ENCODE results near the gene HERC3. TPM values are rescaled to one million over a fixed set of nuclear protein-coding genes. Genes with fewer than 3 reads are reported as not detected.

HERC3 gene
- total and polyA plus RNA-seq, 4 donors = 5.1 to 22.1 (median 10.0) TPM

GRCh38 chr4:88630756-88631155, 38.5 kb downstream of the HERC3 start:
- 66% methylated on average over 2 of the region's 2 CpGs for WGBS
- no peak for TF ChIP-seq SP1 (IDR thresholded peaks at IDR 0.05)
- no peak for TF ChIP-seq GABPA (IDR thresholded peaks at IDR 0.05 in 1 of 2, conservative IDR thresholded peaks at IDR 0.05 in 1 of 2)
- no peak for TF ChIP-seq EGR1 (IDR thresholded peaks at IDR 0.05; ENCODE audit: low read depth in 2 of 2)
- TF ChIP-seq FOXA2 (IDR thresholded peaks at IDR 0.05) = no peak
- no peak for TF ChIP-seq YY1 (IDR thresholded peaks at IDR 0.05)
- DNase-seq (ENCODE audit: low spot score) = no peak
- no peak overlapping the region for H3K4me3 ChIP-seq (ENCODE audit: low read depth in 1 of 3, low read length in 3 of 3)
- no peaks in the 10 kb centered on the region for H3K9me3 ChIP-seq (ENCODE audit: control insufficient read depth in 4 of 4, low read length in 3 of 4)
- H3K27me3 ChIP-seq (ENCODE audit: control insufficient read depth in 4 of 4, insufficient read depth in 4 of 4, low read length in 3 of 4) = no peaks in the 10 kb centered on the region
- no peak overlapping the region for H3K27ac ChIP-seq (ENCODE audit: low read depth in 1 of 2, low read length in 2 of 2)
- no peak overlapping the region for H3K9ac ChIP-seq (ENCODE audit: low read depth in 1 of 2, low read length in 2 of 2)
- no peaks in the 10 kb centered on the region for H3K36me3 ChIP-seq (ENCODE audit: control insufficient read depth in 4 of 4, insufficient read depth in 3 of 4, low read depth in 1 of 4, low read length in 3 of 4)
- no peaks in the 10 kb centered on the region for H3K4me1 ChIP-seq (ENCODE audit: control insufficient read depth in 4 of 4, insufficient read depth in 4 of 4, low read length in 3 of 4)

GRCh38 chr4:88643932-88644331, 51.7 kb downstream of the HERC3 start:
- TF ChIP-seq YY1 (IDR thresholded peaks at IDR 0.05) (no peak), RAD21 (IDR thresholded peaks at IDR 0.05) (no peak), SP1 (IDR thresholded peaks at IDR 0.05) (no peak), FOXA2 (IDR thresholded peaks at IDR 0.05) (no peak), JUND (IDR thresholded peaks at IDR 0.05) (no peak), FOXA1 (IDR thresholded peaks at IDR 0.05) (no peak), TAF1 (conservative IDR thresholded peaks at IDR 0.05) (no peak), REST (IDR thresholded peaks at IDR 0.05) (no peak), HNF4A (conservative IDR thresholded peaks at IDR 0.05) (no peak), MAX (IDR thresholded peaks at IDR 0.05) (no peak), ATF3 (IDR thresholded peaks at IDR 0.05) (no peak), RXRA (IDR thresholded peaks at IDR 0.05) (no peak), ZBTB33 (IDR thresholded peaks at IDR 0.05) (no peak), CTCF (IDR thresholded peaks at IDR 0.05; ENCODE audit: low read depth, low read length, missing input control) (no peak), GABPA (IDR thresholded peaks at IDR 0.05 in 1 of 2, conservative IDR thresholded peaks at IDR 0.05 in 1 of 2) (no peak), EGR1 (IDR thresholded peaks at IDR 0.05; ENCODE audit: low read depth in 2 of 2) (no peak), HNF4G (IDR thresholded peaks at IDR 0.05) (no peak), NR2F2 (IDR thresholded peaks at IDR 0.05) (no peak)
- Histone ChIP-seq H3K4me1 (ENCODE audit: control insufficient read depth in 4 of 4, insufficient read depth in 4 of 4, low read length in 3 of 4) (no peaks in the 10 kb centered on the region), H3K27me3 (ENCODE audit: control insufficient read depth in 4 of 4, insufficient read depth in 4 of 4, low read length in 3 of 4) (no peaks in the 10 kb centered on the region), H3K27ac (ENCODE audit: low read depth in 1 of 2, low read length in 2 of 2) (no peak overlapping the region), H3K9me3 (ENCODE audit: control insufficient read depth in 4 of 4, low read length in 3 of 4) (no peaks in the 10 kb centered on the region), H3K36me3 (ENCODE audit: control insufficient read depth in 4 of 4, insufficient read depth in 3 of 4, low read depth in 1 of 4, low read length in 3 of 4) (no peaks in the 10 kb centered on the region), H3K9ac (ENCODE audit: low read depth in 1 of 2, low read length in 2 of 2) (no peak overlapping the region), H3K4me3 (ENCODE audit: low read depth in 1 of 3, low read length in 3 of 3) (no peak overlapping the region)
- no peak for DNase-seq (ENCODE audit: low spot score)
- WGBS = 96% methylated on average over 2 of the region's 2 CpGs

Measured in liver (tissue), 9 donors.